HAP-1 (cell line): Measurements from ENCODE around the gene NHERF2.
A peak's percentile ranks its signal among the peaks of the same experiment; 100 is the strongest.

Experiments used
- DNase-seq, 2 experiments: peaks; one replicate each; pipeline ENCODE4 v3.0.0-alpha.2; 2016 to 2020; ENCODE audit warnings: low spot score in 2 of 2
- H3K27me3 ChIP-seq: fragments of 250-450 bp; sonication (Bioruptor Pico); 2 replicates; pipeline ENCODE4 v1.5.1; 2020; ENCODE audit warnings: low read depth, mild to moderate bottlenecking, moderate library complexity
- H3K36me3 ChIP-seq: fragments of 250-450 bp; sonication (Bioruptor Pico); replicated peaks from 2 replicates; pipeline ENCODE4 v1.5.1; 2020; ENCODE audit warnings: mild to moderate bottlenecking
- H3K4me1 ChIP-seq: fragments of 250-450 bp; sonication (Bioruptor Pico); 2 replicates; pipeline ENCODE4 v1.5.1; 2020; ENCODE audit warnings: mild to moderate bottlenecking
- H3K4me3 ChIP-seq: fragments of 250-450 bp; sonication (Bioruptor Pico); 2 replicates; pipeline ENCODE4 v1.5.1; 2020; ENCODE audit warnings: mild to moderate bottlenecking, moderate library complexity
- H3K9me3 ChIP-seq: fragments of 250-450 bp; sonication (Bioruptor Pico); 2 replicates; pipeline ENCODE4 v1.5.1; 2020; ENCODE audit warnings: mild to moderate bottlenecking, moderate library complexity
- in situ Hi-C: fragments of 300-500 bp; cut with MboI; formaldehyde crosslinking; loops from 3 replicates; pipeline ENCODE4 v1.14.3; 2020; ENCODE audit warnings: low sequenced_read_pairs, inconsistent platforms, mixed read lengths

Gene NHERF2

GRCh38 chr16:2048116-2048543 is 21.4 kb downstream of the NHERF2 start:
- Histone ChIP-seq H3K27me3 (no peaks in the 10 kb centered on the region), H3K9me3 (no peaks in the 10 kb centered on the region), H3K4me1 (peaks cover 10% of the 10 kb centered on the region), H3K36me3 (peaks cover 8% of the 10 kb centered on the region), H3K4me3 (peak overlapping the region; percentile 70)
- in situ Hi-C loops: no loop called here
- no peak for DNase-seq

GRCh38 chr16:2053211-2053610 is 26.5 kb downstream of the NHERF2 start:
- in situ Hi-C loops: no loop called here
- peaks cover 18% of the 10 kb centered on the region for H3K36me3 ChIP-seq
- no peak for DNase-seq
- H3K27me3 ChIP-seq: no peaks in the 10 kb centered on the region
- H3K4me1 ChIP-seq: peaks cover 5% of the 10 kb centered on the region; the same call in 1 of the 2 replicates
- H3K4me3 ChIP-seq: no peak overlapping the region
- H3K9me3 ChIP-seq: no peaks in the 10 kb centered on the region

GRCh38 chr16:2053897-2054296 is 27.2 kb downstream of the NHERF2 start:
- no peak for DNase-seq
- in situ Hi-C loops: no loop called here
- Histone ChIP-seq H3K9me3 (no peaks in the 10 kb centered on the region), H3K4me3 (no peak overlapping the region), H3K36me3 (peaks cover 18% of the 10 kb centered on the region), H3K4me1 (no peaks in the 10 kb centered on the region; the same call in 1 of the 2 replicates), H3K27me3 (no peaks in the 10 kb centered on the region)

GRCh38 chr16:2054543-2055245 is 28.0 kb downstream of the NHERF2 start:
- Histone ChIP-seq H3K4me1 (no peaks in the 10 kb centered on the region), H3K36me3 (peaks cover 18% of the 10 kb centered on the region), H3K27me3 (no peaks in the 10 kb centered on the region), H3K9me3 (no peaks in the 10 kb centered on the region), H3K4me3 (no peak overlapping the region)
- no peak for DNase-seq
- in situ Hi-C loops: no loop called here

- Histone ChIP-seq H3K4me1 (no peaks in the 10 kb centered on the region), H3K4me3 (no peak overlapping the region), H3K27me3 (no peaks in the 10 kb centered on the region), H3K9me3 (no peaks in the 10 kb centered on the region), H3K36me3 (peaks cover 18% of the 10 kb centered on the region)
- DNase-seq: no peak
- in situ Hi-C loops: no loop called here
Measured at GRCh38 chr16:2056077-2056476, 29.4 kb downstream of the NHERF2 start.

- in situ Hi-C loops: no loop called here
- Histone ChIP-seq H3K4me3 (no peak overlapping the region), H3K9me3 (no peaks in the 10 kb centered on the region), H3K27me3 (no peaks in the 10 kb centered on the region), H3K36me3 (peaks cover 14% of the 10 kb centered on the region), H3K4me1 (no peaks in the 10 kb centered on the region)
- DNase-seq: no peak
Measured at GRCh38 chr16:2056681-2057407, 30.1 kb downstream of the NHERF2 start.

GRCh38 chr16:2057438-2057837 is 30.7 kb downstream of the NHERF2 start:
- Histone ChIP-seq H3K4me3 (no peak overlapping the region), H3K27me3 (no peaks in the 10 kb centered on the region), H3K9me3 (no peaks in the 10 kb centered on the region), H3K36me3 (peaks cover 17% of the 10 kb centered on the region), H3K4me1 (no peaks in the 10 kb centered on the region)
- in situ Hi-C loops: no loop called here
- DNase-seq: no peak

- Histone ChIP-seq H3K4me3 (no peak overlapping the region), H3K4me1 (no peaks in the 10 kb centered on the region), H3K27me3 (no peaks in the 10 kb centered on the region), H3K9me3 (no peaks in the 10 kb centered on the region), H3K36me3 (peaks cover 17% of the 10 kb centered on the region)
- in situ Hi-C loops: no loop called here
- no peak for DNase-seq
Measured at GRCh38 chr16:2058420-2058819, 31.7 kb downstream of the NHERF2 start.

- Histone ChIP-seq H3K27me3 (no peaks in the 10 kb centered on the region), H3K4me3 (no peak overlapping the region), H3K36me3 (peaks cover 14% of the 10 kb centered on the region), H3K9me3 (no peaks in the 10 kb centered on the region), H3K4me1 (no peaks in the 10 kb centered on the region)
- in situ Hi-C loops: no loop called here
- no peak for DNase-seq
Measured at GRCh38 chr16:2058872-2059271, 32.2 kb downstream of the NHERF2 start.

GRCh38 chr16:2060346-2060745 is 33.6 kb downstream of the NHERF2 start:
- no peaks in the 10 kb centered on the region for H3K4me1 ChIP-seq
- no peak for DNase-seq
- no peaks in the 10 kb centered on the region for H3K9me3 ChIP-seq
- no peak overlapping the region for H3K4me3 ChIP-seq
- H3K36me3 ChIP-seq: peaks cover 14% of the 10 kb centered on the region
- in situ Hi-C loops: no loop called here
- H3K27me3 ChIP-seq: no peaks in the 10 kb centered on the region

- DNase-seq: no peak
- Histone ChIP-seq H3K4me3 (no peak overlapping the region), H3K27me3 (no peaks in the 10 kb centered on the region), H3K4me1 (no peaks in the 10 kb centered on the region), H3K36me3 (peaks cover 20% of the 10 kb centered on the region), H3K9me3 (no peaks in the 10 kb centered on the region)
- in situ Hi-C loops: no loop called here
Measured at GRCh38 chr16:2061023-2061422, 34.3 kb downstream of the NHERF2 start.

GRCh38 chr16:2061526-2061925 is 34.8 kb downstream of the NHERF2 start:
- in situ Hi-C loops: no loop called here
- no peak for DNase-seq
- peaks cover 24% of the 10 kb centered on the region for H3K36me3 ChIP-seq
- H3K4me1 ChIP-seq: no peaks in the 10 kb centered on the region
- H3K9me3 ChIP-seq: no peaks in the 10 kb centered on the region
- H3K4me3 ChIP-seq: no peak overlapping the region
- H3K27me3 ChIP-seq: no peaks in the 10 kb centered on the region

- Histone ChIP-seq H3K4me3 (no peak overlapping the region), H3K27me3 (no peaks in the 10 kb centered on the region), H3K9me3 (no peaks in the 10 kb centered on the region), H3K4me1 (no peaks in the 10 kb centered on the region), H3K36me3 (peaks cover 19% of the 10 kb centered on the region)
- DNase-seq: no peak
- in situ Hi-C loops: no loop called here
Measured at GRCh38 chr16:2062801-2063200, 36.1 kb downstream of the NHERF2 start.

GRCh38 chr16:2063861-2064260 is 37.2 kb downstream of the NHERF2 start:
- DNase-seq: no peak
- no peak overlapping the region for H3K4me3 ChIP-seq
- in situ Hi-C loops: no loop called here
- H3K27me3 ChIP-seq: no peaks in the 10 kb centered on the region
- no peaks in the 10 kb centered on the region for H3K4me1 ChIP-seq
- H3K36me3 ChIP-seq: peaks cover 20% of the 10 kb centered on the region
- no peaks in the 10 kb centered on the region for H3K9me3 ChIP-seq
